Activated CD4-positive, alpha-beta T cell treated with anti-CD3 and anti-CD28 coated beads, Interleukin-2, amount 10 ng/mL, durations not matched to agents 7 days and 5 days (primary cell): ENCODE results near the gene INO80C. TPM values are rescaled to one million over a fixed set of nuclear protein-coding genes. Genes with fewer than 3 reads are reported as not detected.

Experiments
- total RNA-seq, 2 experiments: library from RNA; stranded (reverse); gene quantifications; one replicate each; pipeline ENCODE4 v1.2.3, GENCODE V29; 2021

Gene INO80C
- total RNA-seq, 2 experiments from 2014 or later, result 18.9 to 22.0 TPM

Other genes with a start within 250 kb of the INO80C start
- gene ZSCAN30, start 207.7 kb downstream of the INO80C start, total RNA-seq, result 10 to 100 TPM; 18.5 to 18.8 TPM
- 10 to 100 TPM; 46.9 to 58.9 TPM for gene ZNF24, start 153.5 kb downstream of the INO80C start, total RNA-seq
- gene ZNF396, start 120.6 kb downstream of the INO80C start, total RNA-seq, result under 1 TPM; 0.50 to 0.77 TPM
- 10 to 100 TPM; 26.3 to 31.9 TPM for gene GALNT1, start 83.8 kb upstream of the INO80C start, total RNA-seq